Activated naive CD8-positive, alpha-beta T cell treated with anti-CD3 and anti-CD28 coated beads for 36 hours (primary cell): ENCODE data around the gene ERICH4. TPM values are rescaled to one million over a fixed set of nuclear protein-coding genes. Genes with fewer than 3 reads are reported as not detected.
A peak's percentile ranks its signal among the peaks of the same experiment; 100 is the strongest.

Source experiments
- DNase-seq: peaks from one replicate; pipeline ENCODE4 v3.0.0; 2021
- H3K27ac Mint-ChIP-seq: one replicate; pipeline ENCODE4 v1.8.0; 2022; ENCODE audit warnings: mild to moderate bottlenecking, moderate library complexity, mixed read lengths
- H3K27me3 Mint-ChIP-seq: one replicate; pipeline ENCODE4 v1.8.0; 2022; ENCODE audit warnings: mild to moderate bottlenecking, mixed read lengths
- H3K36me3 Mint-ChIP-seq: one replicate; pipeline ENCODE4 v1.8.0; 2021; ENCODE audit warnings: mild to moderate bottlenecking, mixed read lengths
- H3K4me1 Mint-ChIP-seq: one replicate; pipeline ENCODE4 v1.8.0; 2021; ENCODE audit warnings: mixed read lengths
- H3K4me3 Mint-ChIP-seq: one replicate; pipeline ENCODE4 v1.8.0; 2022; ENCODE audit warnings: mild to moderate bottlenecking, moderate library complexity, mixed read lengths
- H3K9me3 Mint-ChIP-seq: one replicate; pipeline ENCODE4 v1.8.0; 2022; ENCODE audit warnings: mixed read lengths
- total RNA-seq, 2 experiments: library from RNA; stranded (reverse); gene quantifications; one replicate each; pipeline ENCODE4 v1.2.3, GENCODE V29; 2021

Gene ERICH4
- total RNA-seq, 2 experiments from 2014 or later = not detected

DNA sequence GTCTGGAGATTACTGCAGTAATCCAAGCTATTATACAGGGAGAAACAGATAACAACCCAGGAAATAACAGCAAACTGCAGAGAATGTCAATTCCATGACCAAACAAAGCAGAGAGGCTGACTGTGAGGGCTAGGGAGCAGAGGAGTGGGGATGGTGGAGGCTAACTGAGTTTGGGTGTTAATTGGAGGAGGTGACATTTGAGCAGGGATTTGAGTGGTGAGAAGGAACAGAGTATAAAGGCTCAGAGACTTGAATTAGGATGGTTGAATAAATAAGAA, 6.3 kb upstream of the ERICH4 start:
- H3K27ac Mint-ChIP-seq = no peak overlapping the region
- H3K4me3 Mint-ChIP-seq = no peak overlapping the region
- no peaks in the 10 kb centered on the region for H3K9me3 Mint-ChIP-seq
- H3K36me3 Mint-ChIP-seq = peaks cover 13% of the 10 kb centered on the region
- peaks cover 8% of the 10 kb centered on the region for H3K4me1 Mint-ChIP-seq
- H3K27me3 Mint-ChIP-seq = no peaks in the 10 kb centered on the region
- no peak for DNase-seq

DNA sequence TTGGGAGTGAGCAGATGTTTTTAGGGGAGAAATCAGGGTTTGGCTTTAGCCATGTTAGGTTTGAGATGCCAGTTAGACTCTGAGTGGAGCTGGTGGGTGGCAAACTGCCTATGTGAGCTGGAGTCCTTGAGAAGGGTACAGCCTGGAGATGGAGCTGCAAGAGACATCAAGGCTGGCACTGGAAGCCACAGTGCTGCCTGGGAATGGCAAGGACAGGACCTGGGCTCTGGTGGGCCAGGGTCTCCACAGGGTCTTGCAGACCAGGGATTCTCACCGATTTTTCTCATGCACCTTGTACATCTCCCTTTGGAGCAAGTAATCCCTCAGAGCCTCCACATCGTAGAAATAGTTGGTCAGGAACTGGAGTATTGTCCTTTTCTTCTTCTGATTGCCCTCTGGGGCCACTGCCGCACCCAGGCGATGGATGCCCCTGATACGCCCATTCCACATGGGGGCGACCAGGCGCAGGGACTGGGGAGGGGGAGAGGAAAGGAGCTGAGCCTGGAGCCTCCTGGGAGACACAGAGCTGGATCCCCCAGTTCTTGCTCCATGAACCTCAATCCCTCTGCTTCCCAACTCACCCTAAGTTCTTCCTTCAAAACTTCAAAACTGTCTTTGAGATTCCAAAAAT, 4.9 kb upstream of the ERICH4 start:
- Mint-ChIP-seq H3K36me3 (peaks cover 7% of the 10 kb centered on the region), H3K9me3 (no peaks in the 10 kb centered on the region), H3K27ac (peak overlapping the region; percentile 8), H3K4me1 (peaks cover 8% of the 10 kb centered on the region), H3K4me3 (peak overlapping the region; percentile 13), H3K27me3 (no peaks in the 10 kb centered on the region)
- no peak for DNase-seq

DNA sequence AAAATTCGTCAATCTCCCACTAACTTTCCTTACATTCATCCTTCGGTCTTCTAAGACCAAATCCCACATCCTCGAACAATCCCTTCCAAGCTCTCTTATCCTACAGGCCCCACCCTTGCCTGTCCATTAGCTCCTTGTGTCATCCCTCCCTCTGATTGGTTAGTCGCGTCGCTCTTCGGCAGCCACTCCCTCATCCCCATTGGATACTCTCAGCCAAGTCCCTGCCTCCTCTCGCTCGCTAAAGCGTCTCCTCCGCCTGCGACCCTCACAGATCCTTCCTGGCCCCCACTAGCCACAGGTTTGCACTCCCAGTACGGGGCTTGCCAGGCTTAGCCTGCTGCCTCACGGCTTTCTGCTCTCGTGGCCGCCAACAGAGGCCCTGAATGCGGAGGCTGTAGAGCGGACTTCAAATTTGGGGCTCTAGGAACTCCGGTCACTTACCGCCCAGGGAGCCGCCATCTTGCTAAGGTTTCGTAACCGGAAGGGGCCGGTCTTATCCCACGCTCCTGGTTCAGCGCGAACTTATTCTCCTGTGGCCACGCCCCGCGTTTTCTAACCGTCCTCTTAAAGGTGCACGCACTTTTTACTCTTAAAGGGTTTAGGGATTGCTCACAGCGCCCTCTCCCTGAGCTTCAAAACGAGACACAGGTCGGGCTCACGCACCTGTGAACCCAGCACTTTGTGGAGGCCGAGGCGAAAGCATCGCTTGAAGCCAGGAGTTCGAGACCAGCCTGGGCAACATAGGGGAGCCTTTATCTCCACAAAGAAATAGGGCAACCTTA, 3.3 kb upstream of the ERICH4 start, which contains the start of gene DMAC2:
Gene DMAC2 (minus strand): TSS at position 472 of the 782 bp plus-strand sequence. CDS start 13 bp downstream, at position 459.
- Mint-ChIP-seq H3K36me3 (peaks cover 7% of the 10 kb centered on the region), H3K27ac (peak within 1 kb of the TSS; percentile 4), H3K4me3 (no peak within 1 kb of the TSS), H3K4me1 (peaks cover 8% of the 10 kb centered on the region), H3K9me3 (no peaks in the 10 kb centered on the region), H3K27me3 (no peaks in the 10 kb centered on the region)
- DNase-seq = peak; percentile 91

DNA sequence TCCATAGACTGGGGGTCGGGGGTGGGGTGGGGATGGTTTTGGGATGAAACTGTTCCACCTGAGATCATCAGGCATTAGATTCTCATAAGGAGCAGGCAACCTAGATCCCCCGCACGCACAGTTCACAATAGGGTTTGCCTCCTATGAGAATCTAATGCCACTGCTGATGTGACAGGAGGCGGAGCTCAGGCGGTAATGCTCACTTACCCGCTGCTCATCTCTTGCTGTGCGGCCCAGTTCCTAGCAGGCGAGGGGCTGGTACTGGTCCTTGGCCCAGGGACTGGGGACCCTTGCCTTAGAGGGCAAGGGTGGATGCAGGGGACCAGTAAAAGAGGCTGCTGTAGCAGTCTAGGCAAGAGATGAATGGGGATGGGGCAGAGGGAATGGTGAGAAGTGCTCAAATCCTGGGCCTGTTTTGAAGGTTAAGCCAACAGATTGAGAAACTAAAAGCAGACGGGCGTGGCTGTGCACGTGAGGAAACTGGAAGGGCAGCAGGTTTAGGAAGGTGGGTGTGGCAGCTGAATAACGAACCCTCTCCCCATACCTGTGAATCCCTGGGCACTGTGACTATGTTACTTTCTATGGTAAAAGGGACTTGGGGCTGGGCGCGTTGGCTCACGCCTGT, 1.5 kb upstream of the ERICH4 start:
- Mint-ChIP-seq H3K27me3 (peaks cover 3% of the 10 kb centered on the region), H3K27ac (no peak overlapping the region)
- no peak for DNase-seq

DNA sequence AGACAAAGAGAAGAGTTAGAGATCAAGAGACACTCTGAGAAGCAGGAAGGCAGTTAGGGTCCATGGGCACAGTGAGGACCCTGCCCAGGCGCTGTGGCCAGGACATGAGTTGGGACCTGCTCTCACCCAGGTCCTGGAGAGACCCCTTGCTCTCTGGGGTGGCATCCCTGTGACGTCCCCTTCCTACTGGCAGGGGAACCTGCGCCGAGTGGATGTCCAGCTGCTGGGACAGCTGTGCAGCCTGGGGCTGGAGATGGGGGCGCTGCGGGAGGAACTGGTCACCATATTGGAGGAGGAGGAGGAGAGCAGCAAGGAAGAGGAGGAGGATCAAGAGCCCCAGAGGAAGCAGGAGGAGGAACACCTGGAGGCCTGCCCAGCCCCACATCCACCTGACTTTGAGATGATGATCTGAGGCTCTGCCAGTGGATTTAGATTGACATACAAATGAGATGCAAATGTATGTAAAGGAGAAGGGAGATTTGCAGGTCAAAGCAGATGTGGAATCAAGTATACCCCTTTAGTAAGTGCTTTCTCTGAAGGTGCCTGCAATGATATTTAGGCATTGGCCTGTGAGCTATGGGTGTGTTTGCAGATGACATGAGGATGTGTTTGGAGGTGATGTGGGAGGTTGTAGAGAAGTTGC, 978 bp downstream of the ERICH4 start:
- Mint-ChIP-seq H3K27me3 (peaks cover 22% of the 10 kb centered on the region), H3K9me3 (no peaks in the 10 kb centered on the region), H3K36me3 (no peaks in the 10 kb centered on the region), H3K27ac (no peak overlapping the region), H3K4me3 (no peak overlapping the region), H3K4me1 (peaks cover 5% of the 10 kb centered on the region)
- no peak for DNase-seq

More for the DNA sequence above, 1.5 kb upstream of the ERICH4 start:
- H3K9me3 Mint-ChIP-seq = no peaks in the 10 kb centered on the region
- peaks cover 8% of the 10 kb centered on the region for H3K4me1 Mint-ChIP-seq
- H3K4me3 Mint-ChIP-seq = no peak overlapping the region
- peaks cover 7% of the 10 kb centered on the region for H3K36me3 Mint-ChIP-seq

DNA sequence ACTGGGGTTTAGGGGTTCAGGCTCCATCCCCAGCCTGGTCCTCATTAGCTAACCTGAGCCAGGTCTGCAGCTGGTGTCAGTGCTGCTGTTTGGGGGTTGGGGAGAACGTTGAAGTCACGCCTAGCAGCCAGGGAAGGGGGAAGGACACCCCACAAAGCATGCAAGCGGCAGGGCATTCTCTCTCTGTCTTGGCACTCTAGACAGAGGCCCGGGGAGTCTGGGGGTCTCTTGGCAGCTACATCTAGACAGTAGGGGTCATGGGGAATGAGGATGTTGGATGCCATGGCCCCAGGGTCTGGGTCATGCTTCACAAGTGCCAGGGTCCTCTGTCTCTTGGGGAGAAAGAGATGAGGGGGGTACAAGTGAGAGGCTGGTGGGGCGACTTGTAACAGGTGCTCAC, 2.6 kb downstream of the ERICH4 start:
- Mint-ChIP-seq H3K36me3 (no peaks in the 10 kb centered on the region), H3K9me3 (no peaks in the 10 kb centered on the region), H3K4me1 (peaks cover 6% of the 10 kb centered on the region), H3K4me3 (no peak overlapping the region), H3K27ac (no peak overlapping the region), H3K27me3 (peaks cover 28% of the 10 kb centered on the region)
- no peak for DNase-seq

DNA sequence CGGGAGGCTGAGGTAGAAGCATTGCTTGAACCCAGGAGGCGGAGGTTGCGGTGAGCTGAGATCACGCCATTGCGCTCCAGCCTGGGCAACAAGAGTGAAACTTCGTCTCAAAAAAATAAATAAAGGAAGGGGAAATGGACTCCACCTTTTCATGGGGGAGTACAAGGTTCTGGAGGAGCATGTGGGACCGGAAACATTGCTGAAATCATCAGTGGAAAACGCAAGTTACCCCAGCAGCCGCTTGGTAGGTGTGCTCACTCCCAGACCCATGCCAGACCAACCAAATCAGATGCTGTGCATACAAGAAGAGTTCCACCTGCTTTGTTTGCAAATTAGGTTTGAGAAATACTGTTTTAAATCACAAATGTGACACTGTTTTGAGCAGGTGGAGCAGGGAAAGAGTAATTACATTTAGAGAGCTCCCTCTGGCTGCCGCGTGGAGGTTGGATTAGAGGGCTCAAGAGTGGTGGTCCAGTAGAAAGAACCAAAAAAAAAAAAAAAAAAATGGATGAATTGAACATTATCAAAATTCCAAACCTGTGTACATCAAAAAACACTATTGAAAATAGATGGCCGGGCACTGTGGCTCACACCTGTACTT, 4.9 kb downstream of the ERICH4 start:
- no peaks in the 10 kb centered on the region for H3K36me3 Mint-ChIP-seq
- peaks cover 28% of the 10 kb centered on the region for H3K27me3 Mint-ChIP-seq
- no peak overlapping the region for H3K4me3 Mint-ChIP-seq
- H3K9me3 Mint-ChIP-seq = no peaks in the 10 kb centered on the region
- DNase-seq = no peak
- peaks cover 6% of the 10 kb centered on the region for H3K4me1 Mint-ChIP-seq
- no peak overlapping the region for H3K27ac Mint-ChIP-seq

DNA sequence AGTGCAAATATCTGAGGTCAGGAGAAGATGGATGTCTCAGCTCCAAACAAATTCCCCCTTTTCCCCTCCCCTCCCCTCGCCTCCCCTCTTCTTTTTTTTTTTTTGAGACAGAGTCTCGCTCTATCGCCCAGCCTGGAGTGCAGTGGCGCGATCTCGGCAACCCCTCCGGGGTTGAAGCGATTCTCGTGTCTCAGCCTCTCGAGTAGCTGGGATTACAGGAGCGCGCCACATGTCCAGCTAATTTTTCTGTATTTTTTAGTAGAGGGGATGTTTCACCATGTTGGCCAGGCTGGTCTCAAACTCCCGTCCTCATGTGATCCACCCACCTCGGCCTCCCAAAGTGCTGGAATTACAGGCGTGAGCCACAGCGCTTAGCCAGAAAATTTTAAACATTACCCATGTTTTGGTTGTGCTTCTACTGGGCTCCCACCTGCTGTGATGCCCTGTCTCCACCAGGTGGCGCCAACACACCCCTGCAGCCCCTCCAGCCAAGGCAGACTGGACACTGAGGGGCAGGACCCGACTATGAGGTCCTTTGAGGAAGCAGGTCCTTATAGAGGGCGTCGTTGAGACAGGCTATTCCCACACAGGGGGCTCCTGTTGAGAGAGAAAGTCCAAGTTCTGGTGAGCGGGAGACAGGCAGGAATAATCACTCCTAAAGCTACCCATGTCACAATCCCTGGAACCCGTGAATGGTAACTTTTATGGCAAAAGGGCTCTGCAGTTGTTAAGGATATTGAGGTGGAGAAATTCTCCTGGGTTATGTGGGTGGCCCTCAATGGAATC, 6.3 kb downstream of the ERICH4 start:
- peak; percentile 73 for DNase-seq
- no peaks in the 10 kb centered on the region for H3K36me3 Mint-ChIP-seq
- peak overlapping the region; percentile 42 for H3K27ac Mint-ChIP-seq
- H3K27me3 Mint-ChIP-seq = peaks cover 28% of the 10 kb centered on the region
- H3K9me3 Mint-ChIP-seq = no peaks in the 10 kb centered on the region
- peak overlapping the region; percentile 77 for H3K4me3 Mint-ChIP-seq
- H3K4me1 Mint-ChIP-seq = peaks cover 6% of the 10 kb centered on the region

DNA sequence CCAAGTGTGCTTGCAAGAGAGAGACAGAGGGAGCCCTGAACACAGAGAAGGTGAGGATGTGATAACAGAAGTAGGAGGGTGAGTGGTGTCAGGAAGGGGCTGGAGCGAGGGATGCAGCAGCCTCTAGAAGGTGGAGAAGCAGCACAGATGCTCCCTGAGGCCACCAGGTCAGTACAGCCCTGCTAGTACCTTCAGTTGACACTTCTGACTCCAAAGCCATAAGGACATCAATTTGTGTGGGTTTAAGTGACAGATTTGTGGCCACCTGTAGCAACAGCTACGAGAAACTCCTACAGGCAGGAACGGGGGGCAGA, 6.9 kb downstream of the ERICH4 start:
- no peak for DNase-seq
- Mint-ChIP-seq H3K27me3 (peaks cover 28% of the 10 kb centered on the region), H3K4me3 (no peak overlapping the region), H3K9me3 (no peaks in the 10 kb centered on the region), H3K27ac (no peak overlapping the region), H3K4me1 (peaks cover 6% of the 10 kb centered on the region), H3K36me3 (no peaks in the 10 kb centered on the region)

DNA sequence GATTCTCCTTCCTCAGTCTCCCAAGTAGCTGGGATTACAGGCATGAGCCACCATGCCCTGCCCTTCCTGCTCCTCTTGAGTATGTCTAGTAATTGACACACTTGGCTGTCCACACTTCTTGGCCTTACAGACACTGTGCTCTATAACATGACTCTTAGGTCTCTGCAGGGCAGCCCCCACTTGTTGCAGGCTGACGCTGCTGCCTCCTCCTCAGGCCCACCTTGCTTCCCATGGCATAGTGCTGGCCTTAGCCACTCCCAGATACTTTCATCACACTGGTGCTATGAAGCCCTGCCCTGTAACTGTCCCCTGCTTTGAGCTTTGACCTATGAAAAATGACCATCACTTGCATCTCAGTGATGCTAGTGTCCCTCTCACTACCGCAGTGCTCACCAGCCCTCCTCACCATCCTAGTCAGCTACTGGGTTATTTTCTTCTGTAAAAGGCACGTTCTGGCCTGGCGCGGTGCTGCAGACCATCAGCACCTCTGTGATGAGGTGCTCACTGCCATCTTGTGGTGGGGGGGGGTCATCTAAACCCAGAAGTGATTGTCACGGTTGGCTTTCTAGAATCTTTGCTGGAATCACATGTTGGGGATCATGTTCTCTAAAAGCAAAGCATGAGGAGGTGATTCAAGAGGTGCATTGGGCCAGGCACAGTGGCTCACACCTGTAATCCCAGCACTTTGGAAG, 9.8 kb downstream of the ERICH4 start:
- no peaks in the 10 kb centered on the region for H3K9me3 Mint-ChIP-seq
- no peak overlapping the region for H3K4me3 Mint-ChIP-seq
- H3K27ac Mint-ChIP-seq = no peak overlapping the region
- H3K27me3 Mint-ChIP-seq = peaks cover 15% of the 10 kb centered on the region
- peaks cover 17% of the 10 kb centered on the region for H3K4me1 Mint-ChIP-seq
- no peaks in the 10 kb centered on the region for H3K36me3 Mint-ChIP-seq
- DNase-seq = no peak

DNA sequence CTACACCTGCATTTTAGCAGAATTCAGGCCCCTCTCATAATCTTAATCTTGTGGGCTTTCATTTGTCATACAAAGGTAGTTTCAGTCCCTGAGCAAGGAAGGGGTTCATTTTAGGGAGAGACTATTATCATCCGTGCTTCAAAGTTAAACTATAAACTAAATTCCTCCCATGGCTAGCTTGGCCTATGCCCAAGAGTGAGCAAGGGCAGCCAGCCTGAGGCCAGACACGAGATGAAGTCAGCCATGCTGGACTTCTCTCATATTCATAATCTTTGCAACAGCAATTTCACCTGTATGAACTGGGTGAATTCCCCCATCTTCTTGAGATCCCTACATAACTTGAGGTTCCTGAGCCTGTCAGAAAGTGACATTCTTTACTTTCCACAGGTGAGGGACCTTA, 13.0 kb downstream of the ERICH4 start:
- H3K36me3 Mint-ChIP-seq = no peaks in the 10 kb centered on the region
- DNase-seq = no peak
- H3K9me3 Mint-ChIP-seq = no peaks in the 10 kb centered on the region
- H3K27ac Mint-ChIP-seq = no peak overlapping the region
- no peak overlapping the region for H3K4me3 Mint-ChIP-seq
- H3K4me1 Mint-ChIP-seq = peaks cover 15% of the 10 kb centered on the region
- no peaks in the 10 kb centered on the region for H3K27me3 Mint-ChIP-seq

DNA sequence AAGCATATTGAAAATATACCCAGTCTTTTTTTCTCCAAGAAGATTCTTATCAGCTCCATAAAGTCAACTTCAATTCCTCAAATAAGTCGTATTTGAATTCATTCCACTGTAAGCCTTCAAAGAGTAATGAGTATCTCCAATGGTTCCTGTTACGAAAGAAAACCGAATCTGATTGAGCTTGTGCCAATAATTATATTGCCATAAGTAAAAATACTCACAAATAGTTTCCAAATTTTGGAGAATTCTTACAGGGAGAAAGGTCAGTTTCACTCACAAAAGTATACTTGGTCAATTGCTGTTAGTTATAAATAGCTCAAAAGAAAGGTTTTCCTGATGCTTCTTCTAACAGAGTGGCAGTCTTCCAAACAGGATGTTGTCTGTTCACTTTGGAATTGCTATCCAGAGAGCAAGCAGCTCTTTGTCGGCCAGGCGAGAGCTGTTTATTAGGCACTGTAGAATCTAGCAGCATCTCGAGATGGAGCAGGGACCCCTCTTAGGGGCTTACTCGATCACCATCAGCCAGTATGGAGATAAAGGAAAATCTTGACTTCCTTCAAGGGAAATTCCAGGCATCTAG, 13.5 kb downstream of the ERICH4 start:
- H3K36me3 Mint-ChIP-seq = no peaks in the 10 kb centered on the region
- H3K4me3 Mint-ChIP-seq = no peak overlapping the region
- no peak overlapping the region for H3K27ac Mint-ChIP-seq
- H3K27me3 Mint-ChIP-seq = no peaks in the 10 kb centered on the region
- no peak for DNase-seq
- no peaks in the 10 kb centered on the region for H3K9me3 Mint-ChIP-seq
- H3K4me1 Mint-ChIP-seq = peaks cover 15% of the 10 kb centered on the region

DNA sequence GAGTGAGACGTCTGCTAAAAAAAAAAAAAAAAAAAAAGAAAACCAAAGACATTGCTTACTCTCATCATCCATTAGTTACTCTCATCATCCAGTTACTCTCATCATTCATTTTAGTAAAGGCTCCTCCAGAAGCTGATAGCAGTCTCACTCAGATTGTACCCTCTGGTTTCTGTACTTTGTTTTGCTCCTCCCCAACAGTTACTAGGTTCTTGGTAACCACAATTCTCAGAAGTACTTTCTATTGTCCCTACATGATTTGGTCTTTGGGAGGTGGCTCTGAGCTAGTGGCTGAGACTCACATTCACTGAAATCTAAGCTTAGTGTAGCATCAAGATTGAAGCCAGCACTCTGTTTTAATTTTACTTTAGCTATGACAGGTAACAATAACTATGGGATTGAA, 14.3 kb downstream of the ERICH4 start:
- Mint-ChIP-seq H3K27me3 (peaks cover 2% of the 10 kb centered on the region), H3K4me1 (peaks cover 15% of the 10 kb centered on the region), H3K4me3 (no peak overlapping the region), H3K27ac (no peak overlapping the region), H3K36me3 (no peaks in the 10 kb centered on the region), H3K9me3 (no peaks in the 10 kb centered on the region)
- DNase-seq = no peak

DNA sequence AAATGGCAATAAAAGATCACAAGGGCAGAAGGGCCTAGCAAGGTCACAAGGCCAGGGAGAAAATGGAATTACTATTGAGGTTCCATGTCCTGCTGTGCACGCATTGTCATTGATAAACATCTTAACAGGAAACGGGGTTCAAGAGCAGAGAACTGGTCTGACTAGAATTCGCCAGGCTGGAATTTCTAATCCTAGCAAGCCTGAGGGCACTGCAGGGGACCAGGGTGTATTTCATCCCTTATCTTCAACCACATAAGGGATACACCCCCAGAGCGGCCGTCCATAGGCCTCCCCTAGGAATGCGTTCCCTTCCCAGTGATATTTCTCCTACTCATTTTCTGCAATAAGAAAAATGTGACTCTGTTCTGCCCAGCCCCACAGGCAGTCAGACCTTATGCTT, 19.5 kb downstream of the ERICH4 start:
- Mint-ChIP-seq H3K4me1 (peaks cover 8% of the 10 kb centered on the region), H3K4me3 (no peak overlapping the region), H3K27ac (no peak overlapping the region), H3K27me3 (peaks cover 37% of the 10 kb centered on the region), H3K9me3 (no peaks in the 10 kb centered on the region), H3K36me3 (no peaks in the 10 kb centered on the region)
- no peak for DNase-seq
